SK-N-MC (cell line): Measurements from ENCODE around the gene WARS2.

Experiments
- EZH2 ChIP-seq: fragments of 200-600 bp; sonication (generic); IDR thresholded peaks from one replicate; pipeline ENCODE4 v1.6.1; 2017; ENCODE audit warnings: antibody characterized with exemption
- FOXP2 ChIP-seq: optimal IDR thresholded peaks from 2 replicates; pipeline ENCODE3; 2011; ENCODE audit warnings: mild to moderate bottlenecking, moderate library complexity; ENCODE audit not compliant: insufficient read depth; ENCODE audit errors: extremely low read length, control extremely low read depth
- POLR2AphosphoS5 ChIP-seq: IDR thresholded peaks from 2 replicates; pipeline ENCODE4 v1.6.1; 2012; ENCODE audit warnings: mild to moderate bottlenecking, low read depth, low read length, borderline replicate concordance

DNA sequence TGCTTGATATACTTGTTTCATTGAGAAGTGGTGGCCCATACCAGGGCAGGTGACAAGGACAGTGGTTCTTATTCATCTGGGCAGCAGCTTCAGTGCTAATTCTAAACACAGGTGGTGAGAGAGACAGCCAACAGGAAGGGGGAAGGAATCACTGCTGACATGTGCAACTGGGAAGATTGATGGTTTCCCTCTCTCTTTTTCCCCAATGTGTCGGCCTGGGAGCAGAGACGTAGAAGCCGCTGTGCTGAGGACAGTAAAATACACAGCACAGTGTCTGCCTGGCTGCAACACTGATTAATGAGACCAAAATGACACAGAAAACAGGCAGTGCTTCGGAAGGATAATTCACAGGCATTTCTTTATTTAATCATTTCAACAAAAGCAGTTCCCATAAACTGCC lies 48.8 kb downstream of the WARS2 start:
- TF ChIP-seq FOXP2 (no peak), POLR2AphosphoS5 (no peak), EZH2 (no peak)
